Esophagus muscularis mucosa (tissue), 4 donors: Measurements from ENCODE around the gene TRIB2. TPM values are rescaled to one million over a fixed set of nuclear protein-coding genes. Genes with fewer than 3 reads are reported as not detected.

ENCODE experiments used
- DNase-seq: peaks from one replicate; pipeline ENCODE4 v3.0.0-alpha.2; 2017; ENCODE audit errors: extremely low spot score
- H3K27ac ChIP-seq, 4 donors: fragments of 200-600 bp; sonication (generic); replicated peaks in 1 of 4; 1 replicate in 3 of 4; 2 replicates in 1 of 4; pipeline ENCODE4 v1.5.1; 2016 to 2019; ENCODE audit warnings: mild to moderate bottlenecking in 1 of 4
- H3K27me3 ChIP-seq, 4 donors: fragments of 200-600 bp; sonication (generic); one replicate each; pipeline versions ENCODE4 v1.5.1 to v1.6.0; 2016 to 2019
- H3K36me3 ChIP-seq, 4 donors: fragments of 200-600 bp; sonication (generic); one replicate each; pipeline ENCODE4 v1.5.1; 2016 to 2019
- H3K4me1 ChIP-seq, 4 donors: fragments of 200-600 bp; sonication (generic); one replicate each; pipeline ENCODE4 v1.5.1; 2016 to 2019
- H3K4me3 ChIP-seq, 4 donors: fragments of 200-600 bp; sonication (generic); 1 replicate in 2 of 4; 2 replicates in 2 of 4; pipeline ENCODE4 v1.5.1; 2016 to 2019; ENCODE audit warnings: mild to moderate bottlenecking in 4 of 4, moderate library complexity in 1 of 4
- H3K9me3 ChIP-seq, 4 donors: fragments of 200-600 bp; sonication (generic); 1 replicate in 3 of 4; 2 replicates in 1 of 4; pipeline ENCODE4 v1.5.1; 2016 to 2019
- CTCF ChIP-seq, 3 experiments: fragments of 200-600 bp in 2 of 3; fragments of 450-650 bp in 1 of 3; sonication (generic) in 2 of 3; IDR thresholded peaks; one replicate each; pipeline ENCODE4 v1.5.1; 2017 to 2019; ENCODE audit warnings: antibody characterized with exemption in 3 of 3, mild to moderate bottlenecking in 2 of 3, moderate library complexity in 1 of 3
- EP300 ChIP-seq: sonication (generic); formaldehyde crosslinking; IDR thresholded peaks from one replicate; pipeline ENCODE4 v1.6.1; 2017; ENCODE audit warnings: antibody characterized with exemption
- POLR2A ChIP-seq: fragments of 450-650 bp; IDR thresholded peaks from one replicate; pipeline ENCODE4 v1.6.1; 2017; ENCODE audit warnings: antibody characterized with exemption, moderate library complexity, mild to moderate bottlenecking, low read depth
- POLR2AphosphoS5 ChIP-seq, 2 donors: sonication (generic); formaldehyde crosslinking; IDR thresholded peaks; one replicate each; pipeline ENCODE4 v1.6.1; 2017; ENCODE audit warnings: antibody characterized with exemption in 2 of 2
- WGBS: methylation state at CpG from one replicate; pipeline ENCODE4 v1.1.5; 2018; 5-methylcytosine and 5-hydroxymethylcytosine counted together
- intact Hi-C: fragments of 100-400 bp; cut with DNase I; formaldehyde crosslinking; loops from one replicate; pipeline ENCODE4 v1.15.1; 2023
- small RNA-seq, 3 donors: library from RNA; depleted of rRNA; stranded (forward); fragments of <200 nt; gene quantifications; one replicate each; pipeline ENCODE3, GENCODE V24; 2016
- total RNA-seq, 4 donors: library from RNA; depleted of rRNA; stranded (reverse); fragments of >200 nt; gene quantifications; one replicate each; pipeline versions ENCODE4 v1.1.0 to v1.2.1, GENCODE V29; 2016

The TRIB2 gene
- total RNA-seq, 4 donors from 2014 or later, result 31.5 to 52.3 (median 39.2) TPM

GRCh38 chr2:12787891-12788801 is 71.4 kb downstream of the TRIB2 start:
- WGBS, result 36% methylated on average over 7 of the region's 7 CpGs
- H3K4me1 ChIP-seq, result peaks cover 7 to 15% (median 13%) of the 10 kb centered on the region in 4 donors
- TF ChIP-seq CTCF (IDR thresholded peaks at IDR 0.05), result no peak
- TF ChIP-seq EP300, result peak; percentile 80
- TF ChIP-seq POLR2AphosphoS5 (IDR thresholded peaks at IDR 0.05), result peak; percentile 17 to 65
- no peak for TF ChIP-seq POLR2A
- no peak for DNase-seq
- intact Hi-C loops, result no loop called here
- no peaks in the 10 kb centered on the region for H3K36me3 ChIP-seq
- no peaks in the 10 kb centered on the region for H3K9me3 ChIP-seq
- H3K27ac ChIP-seq, result peak overlapping the region; percentile 61 to 85 (median 69)
- H3K27me3 ChIP-seq, result no peaks in the 10 kb centered on the region
- H3K4me3 ChIP-seq, result no peak overlapping the region

GRCh38 chr2:12791906-12792305 is 75.2 kb downstream of the TRIB2 start:
- DNase-seq, result no peak
- Histone ChIP-seq H3K36me3 (no peaks in the 10 kb centered on the region), H3K4me3 (no peak overlapping the region), H3K4me1 (peaks cover 7 to 15% (median 14%) of the 10 kb centered on the region in 4 donors), H3K27me3 (no peaks in the 10 kb centered on the region), H3K9me3 (no peaks in the 10 kb centered on the region), H3K27ac (no peak overlapping the region)
- WGBS, result 93% methylated on average over 3 of the region's 3 CpGs
- intact Hi-C loops, result no loop called here
- no peak for TF ChIP-seq POLR2AphosphoS5 (IDR thresholded peaks at IDR 0.05)
- TF ChIP-seq EP300, result no peak
- no peak for TF ChIP-seq POLR2A
- no peak for TF ChIP-seq CTCF (IDR thresholded peaks at IDR 0.05)

Small RNA genes lying within 50 kb of the gene (small RNA-seq; reads per million reads assigned to genes)
- 0 reads per million in 3 donors for gene MIR3125
